T-helper 2 cell treated with Interferon-gamma antibody and Interleukin-4, amounts not matched to agents 100 ng/mL and 5 ng/mL, for 36 hours (primary cell): ENCODE measurements around the gene WWTR1. TPM values are rescaled to one million over a fixed set of nuclear protein-coding genes. Genes with fewer than 3 reads are reported as not detected.

Experiments used
- intact Hi-C: fragments of 100-400 bp; cut with micrococcal nuclease; formaldehyde crosslinking; loops from one replicate; pipeline ENCODE4 v1.15.1; 2023
- total RNA-seq: library from RNA; stranded (reverse); gene quantifications from 2 replicates; pipeline ENCODE4 v1.2.3, GENCODE V29; 2022

The WWTR1 gene
- total RNA-seq, 1 donor from 2014 or later: 1.1 TPM

DNA sequence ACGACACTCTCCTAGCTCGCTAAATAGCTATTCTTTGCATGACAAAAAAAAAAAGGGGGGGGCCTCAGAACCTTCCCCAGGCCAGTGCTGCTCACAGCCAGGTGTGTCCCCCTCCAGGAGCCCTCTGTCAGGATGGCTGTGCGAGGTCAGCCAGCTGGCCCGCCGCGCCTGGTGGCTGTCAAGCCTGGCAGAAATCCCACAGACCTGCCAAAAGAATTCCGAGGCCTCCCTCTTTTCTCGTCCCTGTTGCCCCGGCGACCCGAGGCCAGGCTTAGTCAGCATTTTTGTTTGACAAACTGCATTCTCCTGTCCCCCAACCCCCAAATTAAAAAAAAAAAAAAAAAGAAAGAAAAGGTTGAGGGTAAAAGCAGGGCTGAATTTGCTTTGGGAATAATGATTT is 121.4 kb downstream of the WWTR1 start:
- intact Hi-C loops: no loop called here

DNA sequence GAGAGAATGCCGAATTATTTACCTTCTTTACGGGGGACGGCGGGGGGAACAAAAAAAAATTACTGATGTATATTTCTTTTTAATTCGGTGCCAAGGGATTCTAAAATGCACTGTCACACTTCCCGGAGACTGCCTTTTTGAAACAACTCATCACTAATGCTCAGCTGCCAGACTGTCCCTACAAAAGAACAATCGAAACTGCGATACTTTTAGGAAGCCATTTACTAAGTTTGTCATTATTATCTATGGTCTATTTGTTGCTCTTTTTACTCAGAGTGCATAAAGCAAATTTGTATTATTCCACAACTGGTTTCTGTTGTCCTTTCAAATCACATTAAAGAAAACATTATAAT is 122.5 kb downstream of the WWTR1 start:
- intact Hi-C loops: no loop called here

GRCh38 chr3:149534671-149535332 is 123.0 kb downstream of the WWTR1 start:
- intact Hi-C loops: no loop called here

- intact Hi-C loops: no loop called here
These were observed 123.7 kb downstream of the WWTR1 start for GRCh38 chr3:149534082-149534481.

DNA sequence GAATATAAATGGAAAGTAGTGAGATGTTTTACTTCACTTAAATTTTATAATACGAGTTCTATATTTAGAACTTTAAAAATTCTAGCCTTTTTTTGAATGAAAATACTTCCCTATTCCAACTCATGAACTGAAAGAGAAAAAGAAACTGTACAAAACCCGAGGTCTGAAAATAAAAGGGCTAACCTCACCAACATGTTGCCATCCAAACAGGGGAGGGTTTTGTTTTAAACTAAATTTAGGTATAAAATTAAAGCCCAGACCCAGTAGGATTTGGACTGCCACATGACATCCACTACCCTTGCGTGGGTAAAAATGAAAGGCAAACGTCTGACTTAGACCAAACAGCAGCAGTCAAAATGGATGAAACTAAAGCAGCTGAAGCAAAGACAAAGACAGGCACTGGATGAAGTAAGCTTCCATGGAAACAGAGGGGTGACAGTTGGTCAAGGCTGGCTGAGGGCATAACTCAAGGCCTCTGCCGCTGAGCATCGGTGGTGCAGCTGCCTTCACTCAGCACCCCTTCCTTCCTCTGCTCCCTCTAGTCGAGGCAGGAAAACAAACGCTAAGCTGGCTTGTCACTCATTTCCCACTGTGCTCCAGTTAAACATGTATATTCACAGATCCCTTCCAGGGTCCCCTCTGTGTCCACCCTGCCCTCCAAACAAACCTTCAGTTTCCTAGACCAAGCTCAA is 125.2 kb downstream of the WWTR1 start:
- intact Hi-C loops: no loop called here

GRCh38 chr3:149529099-149529498 is 128.7 kb downstream of the WWTR1 start:
- intact Hi-C loops: no loop called here

- intact Hi-C loops: no loop called here
These were observed 129.5 kb downstream of the WWTR1 start for GRCh38 chr3:149528340-149528650.

DNA sequence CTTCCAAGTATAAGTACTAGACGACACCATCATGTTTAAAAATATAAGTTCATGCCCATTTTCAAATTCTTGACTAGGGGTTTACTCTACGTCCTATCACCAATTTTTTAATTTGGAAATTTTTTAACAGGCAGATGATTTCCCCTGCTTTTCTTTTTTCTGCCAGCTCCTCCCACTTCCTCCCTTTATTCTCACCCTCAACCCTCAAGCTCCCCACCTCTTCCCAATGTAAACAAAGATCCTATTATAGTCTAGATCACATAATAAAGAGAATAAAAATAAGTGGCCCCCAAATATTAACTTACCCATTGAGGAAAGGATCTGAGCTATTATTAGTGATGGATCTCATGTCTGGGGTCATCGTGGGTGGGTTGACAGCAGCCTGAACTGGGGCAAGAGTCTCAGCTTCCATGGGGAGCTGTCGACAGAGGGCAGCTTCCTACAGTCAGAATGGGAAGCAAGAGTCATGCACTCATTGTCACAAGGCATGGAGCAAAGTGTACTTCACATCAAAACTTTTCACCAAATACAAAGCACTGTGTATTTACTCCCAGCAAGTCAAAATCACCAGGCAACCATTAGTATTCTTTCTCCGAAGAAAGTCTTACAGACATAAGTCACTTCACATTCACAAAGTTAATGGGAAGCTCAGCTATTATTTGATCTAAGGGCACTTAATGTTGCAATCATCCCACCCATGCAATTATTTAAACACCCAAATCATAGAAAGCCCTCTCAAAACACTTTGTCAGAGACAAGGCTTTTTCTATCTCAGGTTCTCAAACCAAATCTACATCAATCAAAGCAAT is 130.1 kb downstream of the WWTR1 start:
- intact Hi-C loops: no loop called here

GRCh38 chr3:149523512-149524299 is 134.1 kb downstream of the WWTR1 start:
- intact Hi-C loops: no loop called here

DNA sequence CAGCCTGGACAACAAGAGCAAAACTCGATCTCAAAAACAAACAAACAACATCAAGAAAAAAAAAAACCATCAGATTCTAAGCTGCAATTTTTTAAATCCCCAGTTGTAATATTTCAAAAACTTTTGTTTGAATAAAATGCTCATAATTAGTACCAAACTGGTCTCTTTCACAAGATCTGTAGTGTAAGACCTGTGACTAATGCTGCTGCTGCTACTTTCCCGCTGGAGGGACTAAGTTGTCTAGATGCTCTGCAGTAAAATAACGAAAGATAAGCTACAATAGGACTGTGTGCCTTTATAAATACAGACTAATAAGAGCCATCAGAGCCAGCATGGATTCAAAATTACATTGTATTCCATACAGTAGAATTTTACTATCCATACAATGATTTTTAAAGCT is 137.9 kb downstream of the WWTR1 start:
- intact Hi-C loops: no loop called here

DNA sequence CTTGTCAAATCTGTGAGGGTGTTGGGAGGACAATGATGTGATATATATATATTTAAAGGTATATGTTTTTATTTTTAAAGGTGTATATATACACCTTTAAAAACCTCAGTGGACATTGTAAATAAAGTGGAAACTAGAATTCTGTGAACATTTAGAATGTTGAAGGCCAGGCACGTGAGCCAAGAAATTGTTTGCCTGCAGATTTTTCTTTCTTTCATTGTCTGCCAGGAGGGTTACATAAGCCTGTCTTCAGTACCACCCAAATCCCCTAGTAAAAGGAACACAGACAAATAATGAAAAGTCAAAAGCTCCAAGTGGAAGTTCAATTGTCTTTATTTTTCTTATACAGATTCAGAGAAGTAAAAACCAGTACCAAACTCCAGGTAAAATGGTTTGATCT is 140.9 kb downstream of the WWTR1 start:
- intact Hi-C loops: no loop called here

GRCh38 chr3:149515249-149515648 is 142.6 kb downstream of the WWTR1 start:
- intact Hi-C loops: no loop called here

GRCh38 chr3:149514471-149514870 is 143.4 kb downstream of the WWTR1 start:
- intact Hi-C loops: loop anchor here (5.0 kb wide), 1 partner anchor 258 kb away; no protein-coding TSS in a partner anchor

DNA sequence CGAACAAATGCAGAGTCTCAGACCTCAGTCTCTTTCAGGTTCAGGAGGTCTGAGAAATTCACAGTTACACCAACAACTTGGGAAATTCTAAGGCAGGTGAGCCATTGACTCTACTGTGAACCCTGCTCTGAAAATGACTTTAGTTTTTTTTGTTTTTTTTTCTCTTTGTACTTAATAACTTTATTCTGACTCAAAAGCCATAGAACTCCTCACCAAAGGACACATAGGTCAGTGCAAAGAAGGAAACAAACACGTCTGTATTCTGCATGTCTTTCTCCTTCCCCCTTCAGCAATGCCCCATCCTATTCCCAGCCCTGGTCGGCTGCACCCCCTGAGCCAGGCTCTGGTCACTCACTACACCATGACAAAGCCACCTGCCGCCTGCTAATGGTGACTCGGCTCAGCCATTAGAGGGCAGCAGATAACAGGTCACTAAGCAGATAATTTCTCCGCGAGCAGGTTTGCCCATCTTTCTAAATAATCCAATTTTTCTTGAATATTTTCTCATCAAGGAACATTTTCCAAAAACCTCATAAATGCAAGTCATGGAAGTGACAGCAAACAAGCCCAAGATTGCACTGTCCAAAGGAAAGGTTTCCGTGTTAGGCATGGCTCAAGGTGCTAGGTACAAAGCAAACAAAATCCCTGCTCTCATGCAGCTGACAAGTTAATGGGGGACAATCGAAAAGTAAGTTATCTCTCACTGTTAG is 145.6 kb downstream of the WWTR1 start:
- intact Hi-C loops: loop anchor here (1.0 to 5.0 kb wide), 3 partner anchors 205 to 260 kb away; partner anchors contain the start of gene COMMD2

- intact Hi-C loops: loop anchor here (5.0 kb wide), 1 partner anchor 261 kb away; no protein-coding TSS in a partner anchor
These were observed 146.7 kb downstream of the WWTR1 start for GRCh38 chr3:149511040-149511626.

GRCh38 chr3:149510480-149510879 is 147.3 kb downstream of the WWTR1 start:
- intact Hi-C loops: loop anchor here (5.0 kb wide), 1 partner anchor 262 kb away; no protein-coding TSS in a partner anchor

DNA sequence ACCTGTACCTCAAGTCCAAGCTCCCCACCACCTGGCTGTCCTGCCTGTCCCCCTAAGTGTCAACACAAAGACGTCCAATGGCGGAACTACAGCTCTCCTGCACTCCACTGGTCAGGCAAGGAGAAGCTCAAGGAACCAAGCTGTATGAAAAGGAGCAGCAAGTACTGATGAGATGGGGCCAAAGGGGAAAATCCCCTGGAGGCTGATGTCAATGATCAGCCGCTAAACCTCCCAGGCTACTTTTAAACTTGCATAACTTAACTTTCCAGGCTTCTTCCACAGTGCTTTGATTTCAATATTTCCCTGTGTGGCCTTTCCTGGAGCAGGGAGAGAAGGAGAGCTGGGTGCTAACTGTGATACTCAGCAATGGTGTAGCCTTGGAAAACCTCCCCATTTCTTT is 148.3 kb downstream of the WWTR1 start:
- intact Hi-C loops: no loop called here

- intact Hi-C loops: no loop called here
These were observed 150.1 kb downstream of the WWTR1 start for GRCh38 chr3:149507491-149508324.

- intact Hi-C loops: no loop called here
These were observed 150.9 kb downstream of the WWTR1 start for GRCh38 chr3:149506965-149507364.

- intact Hi-C loops: no loop called here
These were observed 151.3 kb downstream of the WWTR1 start for GRCh38 chr3:149506540-149506939.
